ENCODE measurements around the gene RBMS2. TPM values are rescaled to one million over a fixed set of nuclear protein-coding genes. Genes with fewer than 3 reads are reported as not detected.

The RBMS2 gene
- total and polyA plus RNA-seq, 9 of the 15 experiments (the other 6 are each of a cell fraction or from before 2014, with no cell fraction given), result 0.08 to 10.5 (median 0.31) TPM

DNA sequence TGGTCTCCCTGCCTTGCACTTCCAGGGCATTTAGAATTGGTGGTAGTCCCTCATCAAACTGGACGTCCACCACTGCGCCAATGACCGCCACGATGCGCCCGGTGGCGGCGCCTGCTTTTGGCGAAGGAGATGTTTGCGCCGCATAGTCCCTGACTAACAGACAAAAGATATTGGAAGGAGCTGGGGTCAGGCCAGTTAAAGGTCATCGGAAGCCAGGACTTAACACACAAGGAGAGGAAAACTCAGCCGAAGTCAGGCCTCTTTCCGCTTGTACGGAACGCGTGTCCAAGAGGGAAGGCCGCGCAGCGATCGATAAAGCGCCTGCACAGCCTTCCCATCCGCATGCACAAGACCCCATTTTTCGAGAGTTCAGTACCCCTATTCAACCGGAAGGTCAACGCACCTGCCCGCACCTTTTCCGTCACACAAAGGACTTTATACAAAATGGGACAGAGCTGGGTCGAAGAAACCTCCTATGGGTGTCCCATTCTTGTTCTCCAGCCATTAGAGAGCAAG is 123.6 kb downstream of the RBMS2 start:
- peaks cover 23% of the 10 kb centered on the region for H4K20me1 ChIP-seq (replicated peaks; ENCODE audit: control insufficient read depth, insufficient read depth, low read length)
- H3K4me2 ChIP-seq (ENCODE audit: insufficient read depth, low read length), result peak overlapping the region; percentile 98
- peaks cover 51% of the 10 kb centered on the region for H3K79me2 ChIP-seq (ENCODE audit: control insufficient read depth, insufficient read depth, low read length)
- no peaks in the 10 kb centered on the region for H3K9me1 ChIP-seq (ENCODE audit: control insufficient read depth, insufficient read depth, low read length)
- ChIA-PET CTCF (ENCODE audit: low intra/inter-chr PET ratio) (no interaction called here), POLR2A (interaction anchor here (0.6 to 2.7 kb wide), 20 partner anchors 10 to 594 kb away, joined by 3 to 42 read pairs (median 4); partner anchors contain the start of genes NACA and PTGES3)
- DNase-seq (ENCODE audit: extremely low read depth in 1 of 4, low spot score in 3 of 4) (peak in 1 of 4 experiments; percentile 51), ATAC-seq (peak; percentile 31), FAIRE-seq (no peak)
- peak overlapping the region; percentile 11; the same call in 1 of the 2 replicates for H2AFZ ChIP-seq (ENCODE audit: low read depth, low read length)
- H3K9me3 ChIP-seq (replicated peaks; ENCODE audit: control insufficient read depth, insufficient read depth, low read depth, low read length), result no peaks in the 10 kb centered on the region
- peaks cover 4 to 19% of the 10 kb centered on the region in 2 experiments for H3K4me1 ChIP-seq (replicated peaks in 1 of 2; ENCODE audit: control insufficient read depth in 2 of 2, insufficient read depth in 2 of 2, low read length in 2 of 2)
- TSS peak; percentile 67 for BruUV-seq (replicated peaks)
- peak overlapping the region; percentile 81 for H3K4me3 ChIP-seq
- in situ Hi-C loops (cut with MboI) (loop anchor here (10.0 kb wide), 1 partner anchor 80 kb away; the partner anchor contains the start of gene NACA), intact Hi-C loops (cut with micrococcal nuclease) (no loop called here)
- peak overlapping the region; percentile 96 for H3K27ac ChIP-seq (ENCODE audit: extremely low read depth, low read depth, low read length)
- peak overlapping the region; percentile 98 to 99 for H3K9ac ChIP-seq (ENCODE audit: insufficient read depth in 1 of 2, low read depth in 2 of 2, low read length in 2 of 2)
- WGBS (ENCODE audit: insufficient coverage, low coverage, missing lambda C conversion rate), result under 1% methylated on average over 29 of the region's 29 CpGs
- no peaks in the 10 kb centered on the region for H3K27me3 ChIP-seq (ENCODE audit: control insufficient read depth in 2 of 2, insufficient read depth in 2 of 2, low read length in 2 of 2)
- peaks cover 49% of the 10 kb centered on the region for H3K36me3 ChIP-seq (ENCODE audit: control insufficient read depth, insufficient read depth, low read length)
- TF ChIP-seq ZNF12 (CRISPR knock-in tag; IDR thresholded peaks at IDR 0.05), result peak; percentile 43; the same call in 1 of the 2 replicates
- TF ChIP-seq ZNF133 (CRISPR knock-in tag; IDR thresholded peaks at IDR 0.05), result no peak
- TF ChIP-seq, protein P1, sequence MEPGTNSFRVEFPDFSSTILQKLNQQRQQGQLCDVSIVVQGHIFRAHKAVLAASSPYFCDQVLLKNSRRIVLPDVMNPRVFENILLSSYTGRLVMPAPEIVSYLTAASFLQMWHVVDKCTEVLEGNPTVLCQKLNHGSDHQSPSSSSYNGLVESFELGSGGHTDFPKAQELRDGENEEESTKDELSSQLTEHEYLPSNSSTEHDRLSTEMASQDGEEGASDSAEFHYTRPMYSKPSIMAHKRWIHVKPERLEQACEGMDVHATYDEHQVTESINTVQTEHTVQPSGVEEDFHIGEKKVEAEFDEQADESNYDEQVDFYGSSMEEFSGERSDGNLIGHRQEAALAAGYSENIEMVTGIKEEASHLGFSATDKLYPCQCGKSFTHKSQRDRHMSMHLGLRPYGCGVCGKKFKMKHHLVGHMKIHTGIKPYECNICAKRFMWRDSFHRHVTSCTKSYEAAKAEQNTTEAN (CRISPR knock-in tag; IDR thresholded peaks at IDR 0.05), result peak; percentile 86
- TF ChIP-seq BRD4 (IDR thresholded peaks at IDR 0.05), result 0 out of 2 replicates have a peak, but pooled peaks have one; percentile 19
- peak; percentile 15; the same call in 1 of the 2 replicates for TF ChIP-seq ZNF511 (CRISPR knock-in tag; IDR thresholded peaks at IDR 0.05)
- TF ChIP-seq SRF (CRISPR knock-in tag; IDR thresholded peaks at IDR 0.05), result peak in 1 of 2 experiments; percentile 45; a peak in 2 of 4 replicates
- TF ChIP-seq, protein P2, sequence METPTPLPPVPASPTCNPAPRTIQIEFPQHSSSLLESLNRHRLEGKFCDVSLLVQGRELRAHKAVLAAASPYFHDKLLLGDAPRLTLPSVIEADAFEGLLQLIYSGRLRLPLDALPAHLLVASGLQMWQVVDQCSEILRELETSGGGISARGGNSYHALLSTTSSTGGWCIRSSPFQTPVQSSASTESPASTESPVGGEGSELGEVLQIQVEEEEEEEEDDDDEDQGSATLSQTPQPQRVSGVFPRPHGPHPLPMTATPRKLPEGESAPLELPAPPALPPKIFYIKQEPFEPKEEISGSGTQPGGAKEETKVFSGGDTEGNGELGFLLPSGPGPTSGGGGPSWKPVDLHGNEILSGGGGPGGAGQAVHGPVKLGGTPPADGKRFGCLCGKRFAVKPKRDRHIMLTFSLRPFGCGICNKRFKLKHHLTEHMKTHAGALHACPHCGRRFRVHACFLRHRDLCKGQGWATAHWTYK (CRISPR knock-in tag; IDR thresholded peaks at IDR 0.05), result 0 out of 2 replicates have a peak, but pooled peaks have one; percentile 20
- TF ChIP-seq SNRNP70 (optimal IDR thresholded peaks at IDR 0.05; ENCODE audit: low read depth, low read length), result peak; percentile 22
- 0 out of 2 replicates have a peak, but pooled peaks have one; percentile 73 for TF ChIP-seq ZBTB1 (CRISPR knock-in tag; IDR thresholded peaks at IDR 0.05; ENCODE audit: borderline replicate concordance, low read depth)
- TF ChIP-seq ZNF584 (CRISPR knock-in tag; IDR thresholded peaks at IDR 0.05; ENCODE audit: low read depth), result 0 out of 2 replicates have a peak, but pooled peaks have one; percentile 1
- TF ChIP-seq CBX5 (IDR thresholded peaks at IDR 0.05; ENCODE audit: borderline replicate concordance, low read depth), result no peak
- TF ChIP-seq ILF3 (IDR thresholded peaks at IDR 0.05; ENCODE audit: borderline replicate concordance), result 0 out of 2 replicates have a peak, but pooled peaks have one; percentile 36
- TF ChIP-seq, protein P3, sequence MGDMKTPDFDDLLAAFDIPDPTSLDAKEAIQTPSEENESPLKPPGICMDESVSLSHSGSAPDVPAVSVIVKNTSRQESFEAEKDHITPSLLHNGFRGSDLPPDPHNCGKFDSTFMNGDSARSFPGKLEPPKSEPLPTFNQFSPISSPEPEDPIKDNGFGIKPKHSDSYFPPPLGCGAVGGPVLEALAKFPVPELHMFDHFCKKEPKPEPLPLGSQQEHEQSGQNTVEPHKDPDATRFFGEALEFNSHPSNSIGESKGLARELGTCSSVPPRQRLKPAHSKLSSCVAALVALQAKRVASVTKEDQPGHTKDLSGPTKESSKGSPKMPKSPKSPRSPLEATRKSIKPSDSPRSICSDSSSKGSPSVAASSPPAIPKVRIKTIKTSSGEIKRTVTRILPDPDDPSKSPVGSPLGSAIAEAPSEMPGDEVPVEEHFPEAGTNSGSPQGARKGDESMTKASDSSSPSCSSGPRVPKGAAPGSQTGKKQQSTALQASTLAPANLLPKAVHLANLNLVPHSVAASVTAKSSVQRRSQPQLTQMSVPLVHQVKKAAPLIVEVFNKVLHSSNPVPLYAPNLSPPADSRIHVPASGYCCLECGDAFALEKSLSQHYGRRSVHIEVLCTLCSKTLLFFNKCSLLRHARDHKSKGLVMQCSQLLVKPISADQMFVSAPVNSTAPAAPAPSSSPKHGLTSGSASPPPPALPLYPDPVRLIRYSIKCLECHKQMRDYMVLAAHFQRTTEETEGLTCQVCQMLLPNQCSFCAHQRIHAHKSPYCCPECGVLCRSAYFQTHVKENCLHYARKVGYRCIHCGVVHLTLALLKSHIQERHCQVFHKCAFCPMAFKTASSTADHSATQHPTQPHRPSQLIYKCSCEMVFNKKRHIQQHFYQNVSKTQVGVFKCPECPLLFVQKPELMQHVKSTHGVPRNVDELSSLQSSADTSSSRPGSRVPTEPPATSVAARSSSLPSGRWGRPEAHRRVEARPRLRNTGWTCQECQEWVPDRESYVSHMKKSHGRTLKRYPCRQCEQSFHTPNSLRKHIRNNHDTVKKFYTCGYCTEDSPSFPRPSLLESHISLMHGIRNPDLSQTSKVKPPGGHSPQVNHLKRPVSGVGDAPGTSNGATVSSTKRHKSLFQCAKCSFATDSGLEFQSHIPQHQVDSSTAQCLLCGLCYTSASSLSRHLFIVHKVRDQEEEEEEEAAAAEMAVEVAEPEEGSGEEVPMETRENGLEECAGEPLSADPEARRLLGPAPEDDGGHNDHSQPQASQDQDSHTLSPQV (IDR thresholded peaks at IDR 0.05), result no peak

All from K562 (cell line).